ENCODE measurements around the gene ARHGDIG. TPM values are rescaled to one million over a fixed set of nuclear protein-coding genes. Genes with fewer than 3 reads are reported as not detected.

Gene ARHGDIG
- total RNA-seq, 1 donor from 2014 or later: not detected

DNA sequence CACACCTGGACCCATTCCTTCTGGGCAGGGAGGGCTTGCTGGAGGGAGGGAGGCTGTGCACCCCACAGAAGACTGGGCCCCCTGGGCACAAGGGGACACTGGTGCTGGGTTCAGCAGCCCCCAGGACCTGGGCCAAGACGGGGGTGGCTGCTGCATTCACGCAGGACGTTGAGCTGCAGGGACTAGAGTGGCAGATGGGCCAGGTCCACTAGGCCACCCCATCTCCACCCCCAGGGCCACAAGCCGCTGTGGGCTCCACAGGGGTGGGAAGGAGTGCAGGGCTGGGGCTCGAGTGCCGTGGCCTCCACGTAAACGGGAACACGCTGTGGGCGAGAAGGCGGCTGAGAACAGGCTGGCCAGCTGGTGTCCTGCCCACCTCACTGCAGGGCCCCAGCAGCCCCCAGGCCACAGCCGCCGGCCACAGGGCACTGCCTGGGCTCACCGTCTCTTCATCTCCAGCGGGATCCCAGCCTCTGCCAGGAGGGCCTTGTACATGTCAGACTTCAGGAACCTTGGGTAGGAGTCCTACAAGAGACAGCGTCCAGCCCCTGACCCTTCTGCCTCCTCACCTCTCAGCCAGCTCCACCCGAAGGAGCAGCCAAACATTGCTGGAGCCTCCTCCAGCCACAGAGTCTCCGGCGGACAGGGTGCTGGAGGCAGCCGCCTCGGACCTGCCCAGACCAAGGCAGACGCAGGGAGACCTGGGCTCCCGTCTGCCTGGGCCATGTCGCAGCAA is 11.2 kb upstream of the ARHGDIG start:
- Histone ChIP-seq H3K27me3 (peaks cover 12% of the 10 kb centered on the region), H3K4me2 (no peak overlapping the region), H3K9ac (no peak overlapping the region), H3K79me2 (ENCODE audit: low read depth) (no peaks in the 10 kb centered on the region), H3K9me3 (ENCODE audit: low read depth) (no peaks in the 10 kb centered on the region), H3K4me3 (no peak overlapping the region), H4K20me1 (ENCODE audit: low read depth) (no peaks in the 10 kb centered on the region), H3F3A (ENCODE audit: low read depth) (peaks cover 19% of the 10 kb centered on the region), H3K4me1 (no peaks in the 10 kb centered on the region), H3K27ac (no peak overlapping the region), H3K36me3 (no peaks in the 10 kb centered on the region), H2AFZ (replicated peaks) (no peak overlapping the region)
- DNase-seq (ENCODE audit: low spot score): no peak
- Mint-ChIP-seq H3K36me3 (no peaks in the 10 kb centered on the region), H3K27ac (no peak overlapping the region), H3K4me3 (no peak overlapping the region), H3K27me3 (ENCODE audit: insufficient read depth, low read depth) (peaks cover 12% of the 10 kb centered on the region), H3K4me1 (peaks cover 7% of the 10 kb centered on the region), H3K9me3 (no peaks in the 10 kb centered on the region)
- TF ChIP-seq, protein P1, sequence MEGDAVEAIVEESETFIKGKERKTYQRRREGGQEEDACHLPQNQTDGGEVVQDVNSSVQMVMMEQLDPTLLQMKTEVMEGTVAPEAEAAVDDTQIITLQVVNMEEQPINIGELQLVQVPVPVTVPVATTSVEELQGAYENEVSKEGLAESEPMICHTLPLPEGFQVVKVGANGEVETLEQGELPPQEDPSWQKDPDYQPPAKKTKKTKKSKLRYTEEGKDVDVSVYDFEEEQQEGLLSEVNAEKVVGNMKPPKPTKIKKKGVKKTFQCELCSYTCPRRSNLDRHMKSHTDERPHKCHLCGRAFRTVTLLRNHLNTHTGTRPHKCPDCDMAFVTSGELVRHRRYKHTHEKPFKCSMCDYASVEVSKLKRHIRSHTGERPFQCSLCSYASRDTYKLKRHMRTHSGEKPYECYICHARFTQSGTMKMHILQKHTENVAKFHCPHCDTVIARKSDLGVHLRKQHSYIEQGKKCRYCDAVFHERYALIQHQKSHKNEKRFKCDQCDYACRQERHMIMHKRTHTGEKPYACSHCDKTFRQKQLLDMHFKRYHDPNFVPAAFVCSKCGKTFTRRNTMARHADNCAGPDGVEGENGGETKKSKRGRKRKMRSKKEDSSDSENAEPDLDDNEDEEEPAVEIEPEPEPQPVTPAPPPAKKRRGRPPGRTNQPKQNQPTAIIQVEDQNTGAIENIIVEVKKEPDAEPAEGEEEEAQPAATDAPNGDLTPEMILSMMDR (IDR thresholded peaks at IDR 0.05): no peak
- TF ChIP-seq EZH2 (IDR thresholded peaks at IDR 0.05): no peak
- no peak for TF ChIP-seq EZH2phosphoT487 (IDR thresholded peaks at IDR 0.05)

DNA sequence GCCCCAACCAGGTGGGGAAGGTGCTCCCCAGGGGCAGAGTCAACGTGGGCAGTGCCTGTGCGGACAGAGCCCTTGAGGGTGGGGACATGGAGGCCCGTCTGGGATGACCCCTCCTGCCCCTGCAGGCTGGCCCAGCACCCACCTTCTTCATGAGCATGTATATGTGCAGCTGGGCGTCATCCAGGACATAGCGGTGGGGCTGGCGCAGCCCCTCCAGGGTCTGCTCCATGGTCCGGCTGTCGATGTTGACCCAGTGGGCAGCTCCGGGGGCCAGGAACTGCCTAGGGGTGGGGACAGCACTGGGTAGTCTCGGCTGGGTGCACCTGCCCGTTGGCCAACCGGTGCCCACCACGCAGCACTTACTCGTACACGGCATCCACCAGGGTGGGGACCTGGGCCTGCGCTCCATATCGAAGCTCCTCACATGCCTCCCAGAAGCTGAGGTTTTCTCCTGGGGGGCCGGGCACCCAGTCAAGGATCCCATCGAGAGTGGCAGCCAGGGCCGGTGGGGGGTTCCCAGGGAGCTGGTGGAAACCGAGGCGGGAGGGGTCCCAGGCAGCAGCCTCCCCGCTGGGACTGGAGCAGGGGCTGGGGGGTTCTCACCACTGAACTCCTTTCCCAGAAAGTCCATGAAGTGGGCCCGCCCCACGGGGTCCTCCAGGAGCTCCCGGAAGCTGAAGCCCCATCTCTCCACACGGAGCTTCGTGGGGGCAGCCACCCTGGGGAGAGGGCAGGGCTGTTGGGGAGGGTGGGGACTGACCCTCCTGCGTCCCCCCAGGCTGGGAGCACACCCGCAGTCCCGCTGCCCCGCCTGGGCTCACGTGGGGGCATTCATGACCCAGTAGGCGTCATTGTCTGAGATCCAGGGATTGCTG is 9.8 kb upstream of the ARHGDIG start:
- peaks cover 19% of the 10 kb centered on the region for H3F3A ChIP-seq (ENCODE audit: low read depth)
- no peaks in the 10 kb centered on the region for H3K9me3 ChIP-seq (ENCODE audit: low read depth)
- H3K79me2 ChIP-seq (ENCODE audit: low read depth): no peaks in the 10 kb centered on the region
- no peak for DNase-seq (ENCODE audit: low spot score)
- Mint-ChIP-seq H3K36me3 (no peaks in the 10 kb centered on the region), H3K9me3 (no peaks in the 10 kb centered on the region), H3K27me3 (ENCODE audit: insufficient read depth, low read depth) (peaks cover 13% of the 10 kb centered on the region), H3K4me3 (no peak overlapping the region), H3K27ac (no peak overlapping the region), H3K4me1 (peaks cover 7% of the 10 kb centered on the region)
- H3K27ac ChIP-seq: no peak overlapping the region
- H3K36me3 ChIP-seq: no peaks in the 10 kb centered on the region
- no peak overlapping the region for H3K4me2 ChIP-seq
- no peak for TF ChIP-seq EZH2phosphoT487 (IDR thresholded peaks at IDR 0.05)
- TF ChIP-seq, protein P1 (IDR thresholded peaks at IDR 0.05): no peak
- TF ChIP-seq EZH2 (IDR thresholded peaks at IDR 0.05): no peak
- H4K20me1 ChIP-seq (ENCODE audit: low read depth): no peaks in the 10 kb centered on the region
- H3K4me3 ChIP-seq: no peak overlapping the region
- no peak overlapping the region for H2AFZ ChIP-seq (replicated peaks)
- H3K4me1 ChIP-seq: peaks cover 7% of the 10 kb centered on the region
- H3K27me3 ChIP-seq: peaks cover 26% of the 10 kb centered on the region
- H3K9ac ChIP-seq: no peak overlapping the region

DNA sequence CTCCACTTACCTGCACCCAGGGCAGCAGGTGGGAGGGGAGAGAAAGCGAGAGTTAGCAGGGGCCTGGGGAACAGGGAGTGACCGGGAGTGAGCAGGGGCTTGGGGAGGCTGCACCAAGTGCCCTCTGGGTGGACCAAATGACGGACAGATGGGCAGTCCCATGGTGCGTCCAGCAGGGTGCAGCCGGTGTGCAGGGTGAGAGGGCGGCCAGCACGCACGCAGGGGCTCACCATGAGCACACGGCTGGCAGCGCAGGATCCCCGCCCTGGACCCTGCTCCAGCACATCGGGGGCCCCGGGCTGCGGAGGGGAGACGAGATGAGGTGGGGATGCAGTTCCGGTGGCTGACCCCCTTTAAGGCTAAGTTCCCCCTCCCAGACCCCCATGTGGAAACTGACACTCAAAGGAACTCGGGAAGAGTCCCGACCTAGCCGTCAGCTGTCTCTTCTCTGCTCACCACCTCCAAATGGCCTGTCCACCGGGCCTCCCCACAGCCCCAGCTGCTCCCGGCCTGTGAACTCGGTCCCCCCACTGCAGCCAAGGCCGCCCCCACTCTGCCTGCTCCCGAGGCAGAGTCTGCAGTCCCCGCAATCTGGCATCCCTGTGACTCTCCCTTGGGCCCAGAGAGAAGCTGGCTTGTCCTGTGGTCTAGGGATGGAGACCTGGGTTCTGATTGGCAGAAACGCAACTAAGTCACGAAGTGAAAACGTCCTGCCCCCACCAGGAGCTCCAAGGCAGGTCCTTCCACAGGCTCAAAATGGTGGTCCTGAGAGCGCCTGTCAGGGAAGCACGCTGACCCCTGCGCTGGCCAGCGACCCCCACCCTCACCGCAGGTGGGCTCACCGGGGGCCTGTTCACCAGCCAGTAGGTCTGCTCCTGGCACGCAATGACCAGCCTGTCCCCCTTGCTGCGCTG is 7.5 kb upstream of the ARHGDIG start:
- no peak overlapping the region for H3K9ac ChIP-seq
- H3F3A ChIP-seq (ENCODE audit: low read depth): peaks cover 8% of the 10 kb centered on the region
- H3K27ac ChIP-seq: no peak overlapping the region
- no peak overlapping the region for H3K4me2 ChIP-seq
- no peak overlapping the region for H3K4me3 ChIP-seq
- H3K9me3 ChIP-seq (ENCODE audit: low read depth): no peaks in the 10 kb centered on the region
- H3K79me2 ChIP-seq (ENCODE audit: low read depth): no peaks in the 10 kb centered on the region
- H3K27me3 Mint-ChIP-seq (ENCODE audit: insufficient read depth, low read depth): peaks cover 23% of the 10 kb centered on the region
- H3K9me3 Mint-ChIP-seq: no peaks in the 10 kb centered on the region
- no peaks in the 10 kb centered on the region for H4K20me1 ChIP-seq (ENCODE audit: low read depth)
- no peak overlapping the region for H2AFZ ChIP-seq (replicated peaks)
- H3K4me3 Mint-ChIP-seq: no peak overlapping the region
- H3K27me3 ChIP-seq: peaks cover 48% of the 10 kb centered on the region
- H3K4me1 Mint-ChIP-seq: peaks cover 6% of the 10 kb centered on the region
- no peaks in the 10 kb centered on the region for H3K36me3 Mint-ChIP-seq
- TF ChIP-seq, protein P1 (IDR thresholded peaks at IDR 0.05): no peak
- TF ChIP-seq EZH2 (IDR thresholded peaks at IDR 0.05) (no peak), EZH2phosphoT487 (IDR thresholded peaks at IDR 0.05) (no peak)
- no peak overlapping the region for H3K27ac Mint-ChIP-seq
- no peaks in the 10 kb centered on the region for H3K36me3 ChIP-seq
- no peak for DNase-seq (ENCODE audit: low spot score)
- H3K4me1 ChIP-seq: peaks cover 7% of the 10 kb centered on the region
